SK-N-SH (cell line): ENCODE results near the gene MEPCE.

Source experiments
- CTCF ChIP-seq: fragments of 200-600 bp; sonication (generic); IDR thresholded peaks from 2 replicates; pipeline ENCODE4 v1.6.1; 2017; ENCODE audit warnings: antibody characterized with exemption, mild to moderate bottlenecking, moderate library complexity
- ELF1 ChIP-seq: IDR thresholded peaks from 2 replicates; pipeline ENCODE4 v1.4.0; 2012
- RAD21 ChIP-seq: IDR thresholded peaks from 2 replicates; pipeline ENCODE4 v1.6.1; 2012; ENCODE audit warnings: mild to moderate bottlenecking, low read length
- RXRA ChIP-seq: IDR thresholded peaks from 2 replicates; pipeline ENCODE4 v1.4.0; 2012; ENCODE audit warnings: low read depth, mild to moderate bottlenecking, borderline replicate concordance
- SIN3A ChIP-seq: IDR thresholded peaks from 2 replicates; pipeline ENCODE4 v1.6.1; 2012; ENCODE audit warnings: low read depth, mild to moderate bottlenecking, low read length, moderate library complexity, borderline replicate concordance
- TEAD4 ChIP-seq: IDR thresholded peaks from 2 replicates; pipeline ENCODE4 v1.4.0; 2012; ENCODE audit warnings: mild to moderate bottlenecking, borderline replicate concordance; ENCODE audit not compliant: insufficient read depth
- TF ChIP-seq, protein P1 (sequence below): fragments of 150-350 bp; IDR thresholded peaks from 2 replicates; pipeline ENCODE4 v1.6.1; 2017; ENCODE audit warnings: antibody characterized with exemption, low read length, low read depth, borderline replicate concordance

DNA sequence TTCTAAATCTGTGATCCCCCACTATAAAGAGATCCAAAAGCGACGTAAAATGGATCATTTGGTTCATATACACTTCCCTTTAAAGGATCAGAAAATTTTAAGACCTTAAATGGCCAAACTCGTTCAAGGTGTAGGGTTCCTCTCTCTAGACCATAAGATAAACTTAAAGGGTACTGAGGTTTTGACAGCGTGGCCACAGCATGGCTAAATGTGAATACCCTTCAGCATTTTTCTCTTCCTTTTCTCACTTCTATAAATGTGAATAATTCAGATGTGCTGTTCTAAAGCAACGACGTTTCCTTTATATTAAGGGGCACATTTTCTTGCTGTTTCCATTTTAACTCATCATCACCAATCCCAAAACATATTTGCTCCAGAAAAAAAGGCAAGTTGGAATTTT, 6.3 kb upstream of the MEPCE start:
- TF ChIP-seq CTCF (no peak), RAD21 (no peak), TEAD4 (no peak), RXRA (no peak), SIN3A (no peak), ELF1 (no peak)
- TF ChIP-seq, protein P1, sequence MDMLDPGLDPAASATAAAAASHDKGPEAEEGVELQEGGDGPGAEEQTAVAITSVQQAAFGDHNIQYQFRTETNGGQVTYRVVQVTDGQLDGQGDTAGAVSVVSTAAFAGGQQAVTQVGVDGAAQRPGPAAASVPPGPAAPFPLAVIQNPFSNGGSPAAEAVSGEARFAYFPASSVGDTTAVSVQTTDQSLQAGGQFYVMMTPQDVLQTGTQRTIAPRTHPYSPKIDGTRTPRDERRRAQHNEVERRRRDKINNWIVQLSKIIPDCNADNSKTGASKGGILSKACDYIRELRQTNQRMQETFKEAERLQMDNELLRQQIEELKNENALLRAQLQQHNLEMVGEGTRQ = no peak
